HAP-1 (cell line): ENCODE results near the gene MRPL49.
"Not testable (repeated sequence)": the region's sequence is repeated elsewhere in the genome, so short reads cannot be mapped to it uniquely, and the experiment has no call there.

Experiments used
- DNase-seq, 2 experiments: peaks; one replicate each; pipeline ENCODE4 v3.0.0-alpha.2; 2016 to 2020; ENCODE audit warnings: low spot score in 2 of 2
- H3K27me3 ChIP-seq: fragments of 250-450 bp; sonication (Bioruptor Pico); 2 replicates; pipeline ENCODE4 v1.5.1; 2020; ENCODE audit warnings: low read depth, mild to moderate bottlenecking, moderate library complexity
- H3K36me3 ChIP-seq: fragments of 250-450 bp; sonication (Bioruptor Pico); replicated peaks from 2 replicates; pipeline ENCODE4 v1.5.1; 2020; ENCODE audit warnings: mild to moderate bottlenecking
- H3K4me1 ChIP-seq: fragments of 250-450 bp; sonication (Bioruptor Pico); 2 replicates; pipeline ENCODE4 v1.5.1; 2020; ENCODE audit warnings: mild to moderate bottlenecking
- H3K4me3 ChIP-seq: fragments of 250-450 bp; sonication (Bioruptor Pico); 2 replicates; pipeline ENCODE4 v1.5.1; 2020; ENCODE audit warnings: mild to moderate bottlenecking, moderate library complexity
- H3K9me3 ChIP-seq: fragments of 250-450 bp; sonication (Bioruptor Pico); 2 replicates; pipeline ENCODE4 v1.5.1; 2020; ENCODE audit warnings: mild to moderate bottlenecking, moderate library complexity
- in situ Hi-C: fragments of 300-500 bp; cut with MboI; formaldehyde crosslinking; loops from 3 replicates; pipeline ENCODE4 v1.14.3; 2020; ENCODE audit warnings: low sequenced_read_pairs, inconsistent platforms, mixed read lengths

Gene MRPL49

DNA sequence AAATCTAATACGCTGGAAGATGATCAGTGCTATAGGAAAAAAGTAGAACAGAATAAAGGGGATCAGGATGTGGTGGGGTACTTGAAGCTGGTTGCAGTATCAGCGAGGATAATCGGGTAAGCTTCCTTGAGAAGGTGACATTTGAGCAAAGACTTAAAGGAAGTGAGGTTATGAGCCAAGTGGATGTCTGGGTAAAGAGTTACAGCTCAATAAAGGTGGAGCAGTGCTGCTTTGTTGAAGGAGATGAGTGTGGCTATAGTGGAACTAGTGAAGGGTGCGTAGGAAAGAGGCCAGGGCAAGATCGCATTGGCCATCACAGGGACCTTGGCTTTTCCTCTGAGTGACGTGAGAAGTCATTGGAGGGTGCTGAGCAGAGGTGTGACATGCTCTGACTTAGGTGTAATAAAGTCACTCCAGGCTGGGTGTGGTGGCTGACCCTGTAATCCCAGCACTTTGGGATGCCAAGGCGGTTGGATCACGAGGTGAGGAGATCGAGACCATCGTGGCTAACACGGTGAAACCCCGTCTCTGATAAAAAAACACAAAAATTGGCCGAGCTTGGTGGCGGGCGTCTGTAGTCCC, 14.5 kb downstream of the MRPL49 start:
- Histone ChIP-seq H3K4me1 (peaks cover 9% of the 10 kb centered on the region), H3K27me3 (peaks cover 6% of the 10 kb centered on the region), H3K9me3 (no peaks in the 10 kb centered on the region), H3K4me3 (no peak overlapping the region), H3K36me3 (peaks cover 11% of the 10 kb centered on the region)
- no peak for DNase-seq
- in situ Hi-C loops = no loop called here

DNA sequence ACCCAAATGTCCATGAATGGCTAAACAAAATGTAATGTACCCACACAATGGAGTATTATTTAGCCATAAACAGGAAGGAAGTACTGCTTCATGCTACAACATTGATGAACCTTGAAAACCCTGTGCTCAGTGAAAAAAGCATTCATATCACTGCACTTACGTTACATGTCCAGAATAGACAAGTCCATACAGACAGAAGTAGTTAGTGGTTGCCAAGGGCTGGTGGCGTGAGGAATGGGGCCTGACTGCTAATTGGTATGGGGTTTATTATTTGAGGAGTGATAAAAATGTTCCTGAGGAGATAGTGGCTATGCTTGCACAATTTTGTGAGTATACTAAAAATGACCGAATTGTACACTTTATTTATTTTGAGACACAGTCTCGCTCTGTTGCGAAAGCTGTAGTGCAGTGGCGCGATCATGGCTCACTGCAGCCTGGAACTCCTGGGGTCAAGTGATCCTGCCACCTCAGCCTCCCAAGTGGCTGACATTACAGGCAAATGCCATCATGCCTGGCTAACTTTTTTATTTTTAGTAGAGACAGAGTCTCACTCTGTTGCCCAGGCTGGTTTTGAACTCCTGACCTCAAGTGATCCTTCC, 19.9 kb downstream of the MRPL49 start:
- Histone ChIP-seq H3K36me3 (no peaks in the 10 kb centered on the region), H3K27me3 (peaks cover 10% of the 10 kb centered on the region), H3K9me3 (no peaks in the 10 kb centered on the region), H3K4me3 (no peak overlapping the region), H3K4me1 (no peaks in the 10 kb centered on the region; the same call in 1 of the 2 replicates)
- in situ Hi-C loops = no loop called here
- no peak for DNase-seq

DNA sequence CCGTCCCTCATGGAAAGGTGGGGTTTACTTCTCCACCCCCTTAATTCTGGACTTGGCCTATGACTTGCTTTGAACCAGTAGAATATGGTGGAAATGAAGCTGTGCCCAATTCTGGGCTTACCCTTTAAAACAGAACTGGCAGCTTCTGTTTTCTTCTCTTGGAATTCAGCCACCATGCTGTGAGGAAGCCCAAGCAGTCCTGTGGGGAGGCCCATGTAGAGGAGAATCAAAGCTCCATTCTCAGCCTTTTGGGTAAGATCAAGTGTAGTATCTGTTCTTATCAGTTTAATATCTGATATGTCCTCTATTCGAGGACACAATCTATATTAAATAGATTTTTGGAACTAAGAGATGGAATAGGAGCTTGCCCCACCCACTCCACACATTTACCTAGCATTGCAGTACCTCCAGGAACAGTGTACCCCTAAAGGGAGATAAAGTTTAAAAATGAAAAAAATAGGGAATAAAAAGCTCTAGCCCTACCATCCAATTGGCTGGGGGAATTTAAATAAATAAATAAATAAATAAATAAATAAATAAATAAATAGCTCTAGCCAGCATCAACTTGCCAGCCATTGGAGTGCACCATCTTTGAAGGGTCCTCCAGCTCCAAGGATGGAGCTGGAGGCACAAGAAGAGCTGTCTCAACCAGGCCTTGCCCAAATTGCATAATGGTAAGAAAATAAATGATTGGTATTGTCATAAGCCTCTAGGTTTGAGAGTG, 25.4 kb downstream of the MRPL49 start:
- no peaks in the 10 kb centered on the region for H3K4me1 ChIP-seq
- H3K4me3 ChIP-seq = no peak overlapping the region
- no peaks in the 10 kb centered on the region for H3K9me3 ChIP-seq
- no peak for DNase-seq
- in situ Hi-C loops = no loop called here
- H3K36me3 ChIP-seq = no peaks in the 10 kb centered on the region
- H3K27me3 ChIP-seq = peaks cover 4% of the 10 kb centered on the region; the same call in 1 of the 2 replicates

DNA sequence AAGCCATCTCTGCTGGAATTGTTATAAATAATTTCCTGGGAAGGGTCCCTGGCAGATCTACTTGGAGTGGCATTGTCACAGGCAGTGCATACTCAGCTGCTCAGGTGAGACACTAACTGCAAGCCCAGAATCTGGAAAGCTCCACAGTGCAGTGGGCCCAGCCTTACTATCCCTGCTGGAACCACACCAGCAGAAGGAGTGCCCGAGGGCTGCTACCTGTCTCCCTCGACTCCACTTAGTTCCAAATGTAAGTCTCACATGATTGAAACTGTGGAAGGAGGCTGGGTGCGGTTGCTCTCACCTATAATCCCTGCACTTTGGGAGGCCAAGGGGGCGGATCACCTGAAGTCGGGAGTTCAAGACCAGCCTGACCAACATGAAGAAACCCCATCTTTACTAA, 26.5 kb downstream of the MRPL49 start:
- no peaks in the 10 kb centered on the region for H3K9me3 ChIP-seq
- no peaks in the 10 kb centered on the region for H3K36me3 ChIP-seq
- H3K4me1 ChIP-seq = no peaks in the 10 kb centered on the region
- in situ Hi-C loops = no loop called here
- DNase-seq = no peak
- no peak overlapping the region for H3K4me3 ChIP-seq
- H3K27me3 ChIP-seq = peaks cover 5% of the 10 kb centered on the region; the same call in 1 of the 2 replicates

DNA sequence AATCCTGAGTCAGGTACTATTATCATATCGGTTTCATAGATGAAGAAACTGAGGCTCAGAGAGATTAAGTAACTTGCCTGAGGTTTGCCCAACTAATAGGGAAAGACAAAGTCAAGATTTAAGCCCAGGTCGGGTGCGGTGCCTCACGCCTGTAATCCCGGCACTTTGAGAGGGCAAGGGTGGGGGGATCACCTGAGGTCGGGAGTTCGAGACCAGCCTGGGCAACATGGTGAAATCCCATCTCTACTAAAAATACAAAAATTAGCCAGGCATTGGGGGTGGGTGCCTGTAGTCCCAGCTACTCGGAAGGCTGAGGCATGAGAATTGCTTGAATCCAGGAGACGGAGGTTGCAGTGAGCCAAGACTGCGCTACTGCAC, 28.0 kb downstream of the MRPL49 start:
- in situ Hi-C loops, H3K36me3 ChIP-seq, H3K27me3 ChIP-seq, DNase-seq, H3K9me3 ChIP-seq, H3K4me3 ChIP-seq, H3K4me1 ChIP-seq: not testable (repeated sequence)

DNA sequence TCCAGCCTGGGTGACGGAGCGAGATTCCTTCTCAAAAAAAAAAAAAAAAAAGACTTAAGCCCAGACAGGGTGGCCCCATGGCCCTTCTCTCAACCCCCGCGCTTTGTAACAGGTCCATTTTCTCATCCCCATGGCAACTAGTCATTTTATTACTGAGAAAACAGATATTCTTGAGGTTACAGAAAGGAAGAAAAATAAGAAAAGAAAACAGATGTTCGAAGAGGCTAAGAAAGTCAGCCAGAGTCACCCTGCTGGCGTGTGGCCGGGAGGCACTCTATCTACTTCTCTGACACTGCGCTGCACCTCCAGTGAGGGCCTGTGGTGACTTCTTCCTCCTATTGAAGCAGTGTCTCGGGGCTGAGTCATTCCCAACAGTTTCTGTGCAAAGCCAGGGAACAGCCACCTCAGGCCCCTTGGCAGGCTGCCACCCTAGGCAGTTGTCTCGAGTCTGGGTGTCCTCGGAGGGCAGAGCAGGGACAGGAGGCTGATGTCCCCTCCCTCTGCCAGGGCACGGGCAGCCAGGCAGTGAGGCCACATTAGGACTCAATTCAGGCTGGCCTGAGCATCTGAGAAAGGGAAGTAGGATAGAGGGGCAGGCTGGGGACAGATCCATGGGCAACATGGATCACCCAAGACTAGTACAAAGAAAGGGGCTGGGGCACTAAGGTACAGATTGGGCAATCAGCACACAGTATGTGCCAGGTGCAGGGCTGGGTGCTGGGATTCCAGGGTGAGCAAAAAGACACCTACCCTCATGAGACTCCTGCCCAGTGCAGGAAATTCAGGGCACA, 28.6 kb downstream of the MRPL49 start:
- peaks cover 5% of the 10 kb centered on the region; the same call in 1 of the 2 replicates for H3K27me3 ChIP-seq
- no peaks in the 10 kb centered on the region; the same call in 1 of the 2 replicates for H3K9me3 ChIP-seq
- no peaks in the 10 kb centered on the region for H3K36me3 ChIP-seq
- H3K4me3 ChIP-seq = no peak overlapping the region
- peak in 1 of 2 experiments; percentile 42 for DNase-seq
- no peaks in the 10 kb centered on the region for H3K4me1 ChIP-seq
- in situ Hi-C loops = no loop called here

DNA sequence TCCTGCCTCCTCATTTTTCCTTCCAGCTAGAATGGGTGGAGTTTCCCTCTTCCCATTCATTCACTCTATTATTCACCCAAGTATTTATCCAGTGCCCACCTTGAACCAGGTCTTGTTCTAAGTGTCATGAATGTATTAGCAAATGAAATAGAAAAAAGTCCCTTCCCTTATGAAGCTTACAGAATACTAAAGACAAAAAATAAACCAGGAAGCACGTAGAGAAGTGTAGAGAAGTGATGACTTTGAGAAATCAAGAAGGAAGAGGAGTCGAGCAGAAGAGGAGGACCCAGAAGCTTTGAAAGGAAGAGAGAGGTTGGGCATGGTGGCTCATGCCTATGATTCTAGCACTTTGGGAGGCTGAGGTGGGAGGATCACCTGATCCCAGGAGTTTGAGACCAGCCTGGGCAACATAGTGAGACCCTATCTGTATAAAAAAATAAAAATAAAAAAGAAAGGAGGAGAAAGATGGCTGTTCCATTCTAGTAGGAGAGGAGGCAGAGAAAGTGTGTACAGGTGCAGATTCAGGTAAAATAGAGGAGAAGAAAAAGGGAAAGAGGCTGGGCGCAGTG, 29.3 kb downstream of the MRPL49 start:
- Histone ChIP-seq H3K36me3 (no peaks in the 10 kb centered on the region), H3K27me3 (peaks cover 5% of the 10 kb centered on the region; the same call in 1 of the 2 replicates), H3K4me3 (no peak overlapping the region), H3K4me1 (no peaks in the 10 kb centered on the region), H3K9me3 (no peaks in the 10 kb centered on the region; the same call in 1 of the 2 replicates)
- in situ Hi-C loops = no loop called here
- no peak for DNase-seq

DNA sequence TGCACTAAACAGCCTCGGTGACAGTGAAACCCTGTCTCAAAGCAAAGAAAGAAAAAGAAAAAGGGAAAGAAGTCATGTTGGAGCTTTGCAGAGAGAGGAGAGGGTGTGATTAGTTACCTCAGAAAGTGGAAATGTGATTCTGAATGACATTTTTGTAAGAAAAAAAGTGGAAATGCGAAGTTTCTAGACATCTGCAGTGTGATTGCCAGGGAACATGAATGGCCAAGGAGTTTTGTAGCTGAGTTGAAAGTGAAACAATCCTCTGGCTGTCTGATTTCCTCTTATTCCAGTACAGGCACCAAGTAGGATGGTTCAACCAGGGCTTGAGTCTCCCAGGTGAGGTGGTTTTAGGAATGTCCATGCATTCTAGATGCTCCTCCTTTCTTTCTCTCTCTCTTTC, 30.0 kb downstream of the MRPL49 start:
- H3K4me3 ChIP-seq = no peak overlapping the region
- H3K9me3 ChIP-seq = no peaks in the 10 kb centered on the region; the same call in 1 of the 2 replicates
- in situ Hi-C loops = no loop called here
- H3K4me1 ChIP-seq = no peaks in the 10 kb centered on the region
- H3K27me3 ChIP-seq = peaks cover 5% of the 10 kb centered on the region; the same call in 1 of the 2 replicates
- H3K36me3 ChIP-seq = no peaks in the 10 kb centered on the region
- no peak for DNase-seq

DNA sequence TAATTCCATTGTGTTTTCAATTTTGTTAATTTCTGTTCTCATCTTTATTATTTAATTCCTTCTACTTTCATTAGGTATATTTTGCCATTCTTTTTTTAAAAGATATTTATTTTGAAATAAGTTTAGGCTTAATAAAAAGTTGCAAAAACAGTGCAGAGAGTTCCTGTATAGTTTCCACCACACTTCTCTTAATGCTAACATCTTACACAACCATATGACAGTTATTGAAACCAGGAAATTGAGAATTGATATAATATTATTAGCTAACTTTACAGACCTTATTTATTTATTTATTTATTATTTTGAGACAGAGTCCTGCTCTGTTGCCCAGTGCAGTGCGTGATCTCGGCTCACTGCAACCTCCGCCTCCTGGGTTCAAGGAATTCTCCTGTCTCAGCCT, 34.1 kb downstream of the MRPL49 start:
- H3K9me3 ChIP-seq = no peaks in the 10 kb centered on the region; the same call in 1 of the 2 replicates
- DNase-seq = no peak
- H3K4me3 ChIP-seq = no peak overlapping the region
- peaks cover 5% of the 10 kb centered on the region; the same call in 1 of the 2 replicates for H3K27me3 ChIP-seq
- no peaks in the 10 kb centered on the region for H3K4me1 ChIP-seq
- in situ Hi-C loops = no loop called here
- H3K36me3 ChIP-seq = no peaks in the 10 kb centered on the region

DNA sequence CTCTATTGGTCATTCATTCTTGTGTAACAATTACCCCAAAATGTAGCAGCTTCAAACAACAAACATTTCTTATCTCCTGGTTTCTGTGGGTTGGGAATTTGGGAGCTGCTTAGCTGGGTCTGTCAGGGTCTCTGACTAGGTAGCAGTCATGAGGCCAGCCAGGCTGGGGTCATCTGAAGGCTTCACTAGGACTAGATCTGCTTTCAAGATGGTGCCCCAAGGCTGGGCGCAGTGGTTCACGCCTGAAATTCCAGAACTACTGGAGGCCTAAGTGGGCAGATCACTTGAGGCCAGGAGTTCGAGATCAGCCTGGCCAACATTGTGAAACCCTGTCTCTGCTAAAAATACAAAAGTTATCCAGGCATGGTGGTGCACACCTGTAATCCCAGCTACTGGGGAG, 34.8 kb downstream of the MRPL49 start:
- Histone ChIP-seq H3K36me3 (no peaks in the 10 kb centered on the region), H3K4me3 (no peak overlapping the region), H3K27me3 (peaks cover 5% of the 10 kb centered on the region; the same call in 1 of the 2 replicates), H3K4me1 (no peaks in the 10 kb centered on the region), H3K9me3 (no peaks in the 10 kb centered on the region; the same call in 1 of the 2 replicates)
- in situ Hi-C loops = no loop called here
- DNase-seq = no peak

DNA sequence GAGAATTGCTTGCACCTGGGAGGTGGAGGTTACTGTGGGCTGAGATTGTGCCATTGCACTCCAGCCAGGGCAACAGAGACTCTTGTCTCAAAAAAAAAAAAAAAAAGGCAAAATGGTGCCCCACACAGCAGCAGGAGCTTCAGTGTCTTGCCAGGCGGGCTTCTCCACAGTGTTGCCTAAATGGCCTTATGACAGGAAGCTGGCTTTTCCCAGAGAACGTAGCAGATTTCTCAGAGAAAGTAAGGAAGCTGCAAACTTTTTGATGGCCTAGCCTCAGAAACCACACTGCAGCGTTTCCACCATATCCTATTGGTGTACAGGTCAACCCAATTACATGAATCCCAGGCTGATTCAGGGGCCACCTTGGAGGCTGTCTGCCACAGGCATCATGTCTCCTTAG, 35.2 kb downstream of the MRPL49 start:
- DNase-seq = no peak
- no peak overlapping the region for H3K4me3 ChIP-seq
- no peaks in the 10 kb centered on the region for H3K36me3 ChIP-seq
- in situ Hi-C loops = no loop called here
- peaks cover 2% of the 10 kb centered on the region; the same call in 1 of the 2 replicates for H3K27me3 ChIP-seq
- no peaks in the 10 kb centered on the region for H3K4me1 ChIP-seq
- H3K9me3 ChIP-seq = no peaks in the 10 kb centered on the region; the same call in 1 of the 2 replicates

DNA sequence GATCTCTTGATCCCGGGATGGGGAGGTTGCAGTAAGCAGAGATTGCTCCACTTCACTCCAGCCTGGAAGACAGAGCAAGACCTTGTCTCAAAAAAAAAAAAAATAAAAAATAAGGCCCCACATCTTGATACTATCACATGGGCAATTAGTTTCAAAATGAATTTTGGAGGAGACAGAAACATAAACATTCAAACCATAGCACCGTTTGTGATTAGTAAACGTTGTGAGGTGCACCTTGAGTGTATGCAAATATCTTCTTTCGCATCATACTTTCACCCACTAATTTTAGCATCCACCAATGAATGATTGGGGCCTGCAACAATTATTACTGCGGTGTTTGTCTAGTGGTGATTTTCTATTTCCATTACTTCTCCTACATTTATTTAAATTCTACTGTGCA, 36.9 kb downstream of the MRPL49 start:
- in situ Hi-C loops = no loop called here
- H3K36me3 ChIP-seq = no peaks in the 10 kb centered on the region
- H3K27me3 ChIP-seq = no peaks in the 10 kb centered on the region
- no peaks in the 10 kb centered on the region; the same call in 1 of the 2 replicates for H3K9me3 ChIP-seq
- H3K4me3 ChIP-seq = no peak overlapping the region
- DNase-seq = no peak
- H3K4me1 ChIP-seq = no peaks in the 10 kb centered on the region

DNA sequence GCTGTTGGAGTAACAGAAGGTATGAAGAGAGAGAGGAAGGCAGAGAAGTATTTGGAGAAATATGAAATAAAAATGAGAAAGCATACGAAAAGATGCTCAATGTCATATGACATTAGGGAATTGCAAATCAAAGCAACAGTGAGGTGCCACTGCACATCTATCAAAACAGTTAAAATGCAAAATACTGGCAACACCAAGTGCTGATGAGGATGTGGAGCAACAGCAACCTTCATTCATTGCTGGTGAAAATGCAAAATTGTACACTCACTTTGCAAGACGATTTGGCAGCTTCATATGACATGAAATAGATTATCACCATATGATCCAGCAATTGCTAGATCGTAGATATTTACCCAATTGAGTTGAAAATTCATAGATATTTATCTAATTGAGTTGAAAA, 38.5 kb downstream of the MRPL49 start:
- no peaks in the 10 kb centered on the region for H3K4me1 ChIP-seq
- no peaks in the 10 kb centered on the region for H3K36me3 ChIP-seq
- no peak for DNase-seq
- no peaks in the 10 kb centered on the region for H3K9me3 ChIP-seq
- no peaks in the 10 kb centered on the region for H3K27me3 ChIP-seq
- H3K4me3 ChIP-seq = no peak overlapping the region
- in situ Hi-C loops = no loop called here
